Upper lobe of left lung (tissue), 4 donors: ENCODE data around the gene AFF3.

ENCODE experiments used
- CTCF ChIP-seq, 6 experiments: fragments of 450-650 bp in 4 of 6; fragments of 200-600 bp in 2 of 6; sonication (generic) in 2 of 6; IDR thresholded peaks; one replicate each; pipeline ENCODE4 v1.5.1; 2016 to 2019; ENCODE audit warnings: antibody characterized with exemption in 6 of 6
- EP300 ChIP-seq, 4 donors: sonication (generic); formaldehyde crosslinking; IDR thresholded peaks; one replicate each; pipeline ENCODE4 v1.5.1; 2017; ENCODE audit warnings: antibody characterized with exemption in 4 of 4, control low read depth in 2 of 4
- POLR2A ChIP-seq, 4 donors: fragments of 450-650 bp; IDR thresholded peaks; one replicate each; pipeline ENCODE4 v1.5.1; 2016 to 2017; ENCODE audit warnings: antibody characterized with exemption in 4 of 4, mild to moderate bottlenecking in 2 of 4
- POLR2AphosphoS5 ChIP-seq, 2 donors: sonication (generic); formaldehyde crosslinking; IDR thresholded peaks; one replicate each; pipeline ENCODE4 v1.5.1; 2017; ENCODE audit warnings: antibody characterized with exemption in 2 of 2

GRCh38 chr2:99832926-99833325 is 309.5 kb downstream of the AFF3 start:
- TF ChIP-seq POLR2AphosphoS5 (IDR thresholded peaks at IDR 0.05), result no peak
- no peak for TF ChIP-seq CTCF (IDR thresholded peaks at IDR 0.05)
- no peak for TF ChIP-seq EP300 (IDR thresholded peaks at IDR 0.05)
- no peak for TF ChIP-seq POLR2A (IDR thresholded peaks at IDR 0.05)
